Prostate gland (tissue), 2 donors: ENCODE measurements around the gene DHX35.

Source experiments
- POLR2A ChIP-seq: fragments of 450-650 bp; IDR thresholded peaks from one replicate; pipeline ENCODE4 v1.6.1; 2016; ENCODE audit warnings: antibody characterized with exemption, mild to moderate bottlenecking
- TF ChIP-seq, protein P1 (sequence below), 4 experiments: fragments of 200-600 bp in 2 of 4; fragments of 450-650 bp in 2 of 4; sonication (generic) in 2 of 4; IDR thresholded peaks; 1 replicate in 3 of 4; 2 replicates in 1 of 4; pipeline ENCODE4 v1.5.1; 2016 to 2019; ENCODE audit warnings: antibody characterized with exemption in 4 of 4, mild to moderate bottlenecking in 2 of 4, moderate library complexity in 2 of 4

DNA sequence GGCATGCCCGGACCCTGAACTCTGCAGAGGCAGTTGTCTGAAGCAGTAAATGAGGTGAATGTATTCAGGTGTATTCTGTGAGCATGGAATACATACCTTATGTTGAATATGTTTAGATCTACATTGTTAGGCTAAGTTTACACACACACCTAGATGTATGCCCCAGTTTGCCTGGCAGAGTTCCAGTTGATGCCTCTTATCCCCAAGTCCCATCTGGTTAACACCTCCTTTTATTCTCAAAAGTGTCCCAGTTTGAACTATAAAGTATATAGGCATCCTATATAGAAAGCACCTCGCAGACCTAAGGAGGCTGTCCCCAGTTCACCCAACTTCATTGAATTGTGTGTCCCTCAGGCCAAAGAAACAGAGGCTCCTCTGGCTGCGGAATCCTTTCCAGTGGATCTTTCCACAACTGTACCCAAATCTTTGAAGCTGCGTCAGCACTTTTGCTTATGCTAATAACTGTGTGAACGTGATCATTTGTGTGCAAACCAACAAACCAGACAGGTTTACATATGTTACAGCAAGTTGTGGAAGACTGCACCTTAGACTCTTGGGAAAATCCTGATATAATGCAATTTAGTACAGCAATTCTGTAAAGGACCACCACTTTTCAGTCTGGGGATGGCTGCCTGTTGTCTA, 4.8 kb upstream of the DHX35 start:
- TF ChIP-seq, protein P1, sequence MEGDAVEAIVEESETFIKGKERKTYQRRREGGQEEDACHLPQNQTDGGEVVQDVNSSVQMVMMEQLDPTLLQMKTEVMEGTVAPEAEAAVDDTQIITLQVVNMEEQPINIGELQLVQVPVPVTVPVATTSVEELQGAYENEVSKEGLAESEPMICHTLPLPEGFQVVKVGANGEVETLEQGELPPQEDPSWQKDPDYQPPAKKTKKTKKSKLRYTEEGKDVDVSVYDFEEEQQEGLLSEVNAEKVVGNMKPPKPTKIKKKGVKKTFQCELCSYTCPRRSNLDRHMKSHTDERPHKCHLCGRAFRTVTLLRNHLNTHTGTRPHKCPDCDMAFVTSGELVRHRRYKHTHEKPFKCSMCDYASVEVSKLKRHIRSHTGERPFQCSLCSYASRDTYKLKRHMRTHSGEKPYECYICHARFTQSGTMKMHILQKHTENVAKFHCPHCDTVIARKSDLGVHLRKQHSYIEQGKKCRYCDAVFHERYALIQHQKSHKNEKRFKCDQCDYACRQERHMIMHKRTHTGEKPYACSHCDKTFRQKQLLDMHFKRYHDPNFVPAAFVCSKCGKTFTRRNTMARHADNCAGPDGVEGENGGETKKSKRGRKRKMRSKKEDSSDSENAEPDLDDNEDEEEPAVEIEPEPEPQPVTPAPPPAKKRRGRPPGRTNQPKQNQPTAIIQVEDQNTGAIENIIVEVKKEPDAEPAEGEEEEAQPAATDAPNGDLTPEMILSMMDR (IDR thresholded peaks at IDR 0.05): no peak
- no peak for TF ChIP-seq POLR2A
